ENCODE results near the gene ZXDC.

Gene ZXDC

GRCh38 chr3:126517986-126518778, 42.5 kb upstream of the ZXDC start:
- ATAC-seq (ENCODE audit: low read depth): no peak
- H3K9me3 ChIP-seq (ENCODE audit: severe bottlenecking): no peaks in the 10 kb centered on the region
- no peak for TF ChIP-seq CTCF (IDR thresholded peaks at IDR 0.05; ENCODE audit: poor library complexity, severe bottlenecking)
- no peaks in the 10 kb centered on the region for H3K4me1 ChIP-seq (ENCODE audit: insufficient read depth, poor library complexity, severe bottlenecking)
- peaks cover 9% of the 10 kb centered on the region for H3K27me3 ChIP-seq (ENCODE audit: insufficient read depth, poor library complexity, severe bottlenecking)
- no peak overlapping the region for H3K27ac ChIP-seq (ENCODE audit: poor library complexity, severe bottlenecking)
- DNase-seq (ENCODE audit: low spot score): peak; percentile 52
- H3K36me3 ChIP-seq (ENCODE audit: low read depth): no peaks in the 10 kb centered on the region
- H3K4me3 ChIP-seq (ENCODE audit: severe bottlenecking): no peak overlapping the region

DNA sequence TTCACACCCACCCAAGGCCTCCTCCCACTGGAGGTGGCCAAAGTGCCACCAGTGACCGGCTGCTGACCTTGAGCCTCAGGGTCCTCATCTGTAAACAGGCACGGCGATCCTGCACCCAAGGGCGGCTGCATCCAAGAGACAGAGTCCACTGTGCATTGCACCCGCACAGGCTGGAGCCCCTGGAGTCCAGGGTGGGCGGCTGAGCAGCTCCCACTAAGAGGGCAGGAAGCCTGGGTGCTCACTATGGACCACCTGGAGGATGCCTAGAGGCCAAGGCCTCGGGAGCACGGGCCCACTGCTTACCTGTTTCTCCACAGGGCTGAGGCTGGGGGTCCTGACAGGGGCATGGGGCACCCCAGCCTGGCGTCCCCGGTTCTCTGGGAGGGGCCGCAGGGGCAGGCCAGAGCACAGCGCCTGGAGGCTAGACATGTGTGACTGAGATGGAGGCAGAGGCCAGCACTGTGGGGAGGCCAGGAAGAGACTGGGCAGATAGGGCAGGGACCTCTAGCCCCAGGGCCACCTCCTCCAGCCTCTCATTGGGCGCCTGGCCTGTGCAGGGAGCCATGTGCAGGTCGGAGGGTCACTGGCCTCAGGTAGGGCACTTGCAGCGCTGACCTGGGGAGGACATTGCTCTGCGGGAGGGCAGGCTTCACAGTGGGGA, 41.7 kb upstream of the ZXDC start, which contains the start of gene UROC1:
UROC1 (minus strand) TSS at position 483 of the 661 bp plus-strand sequence; CDS start at position 429, 54 bp downstream.
- H3K27me3 ChIP-seq (ENCODE audit: insufficient read depth, poor library complexity, severe bottlenecking): peaks cover under 1% of the 10 kb centered on the region
- no peaks in the 10 kb centered on the region for H3K9me3 ChIP-seq (ENCODE audit: severe bottlenecking)
- H3K27ac ChIP-seq (ENCODE audit: poor library complexity, severe bottlenecking): no peak within 1 kb of the TSS
- no peaks in the 10 kb centered on the region for H3K36me3 ChIP-seq (ENCODE audit: low read depth)
- no peaks in the 10 kb centered on the region for H3K4me1 ChIP-seq (ENCODE audit: insufficient read depth, poor library complexity, severe bottlenecking)
- DNase-seq (ENCODE audit: low spot score) (peak; percentile 48), ATAC-seq (ENCODE audit: low read depth) (no peak)
- H3K4me3 ChIP-seq (ENCODE audit: severe bottlenecking): no peak within 1 kb of the TSS
- TF ChIP-seq CTCF (IDR thresholded peaks at IDR 0.05; ENCODE audit: poor library complexity, severe bottlenecking): no peak

GRCh38 chr3:126516936-126517290, 41.2 kb upstream of the ZXDC start:
- H3K36me3 ChIP-seq (ENCODE audit: low read depth): no peaks in the 10 kb centered on the region
- H3K4me1 ChIP-seq (ENCODE audit: insufficient read depth, poor library complexity, severe bottlenecking): no peaks in the 10 kb centered on the region
- DNase-seq (ENCODE audit: low spot score): peak; percentile 33
- ATAC-seq (ENCODE audit: low read depth): no peak
- TF ChIP-seq CTCF (IDR thresholded peaks at IDR 0.05; ENCODE audit: poor library complexity, severe bottlenecking): no peak
- H3K4me3 ChIP-seq (ENCODE audit: severe bottlenecking): no peak overlapping the region
- no peak overlapping the region for H3K27ac ChIP-seq (ENCODE audit: poor library complexity, severe bottlenecking)
- H3K27me3 ChIP-seq (ENCODE audit: insufficient read depth, poor library complexity, severe bottlenecking): no peaks in the 10 kb centered on the region
- no peaks in the 10 kb centered on the region for H3K9me3 ChIP-seq (ENCODE audit: severe bottlenecking)

GRCh38 chr3:126516152-126516935, 40.7 kb upstream of the ZXDC start:
- Histone ChIP-seq H3K4me3 (ENCODE audit: severe bottlenecking) (no peak overlapping the region), H3K4me1 (ENCODE audit: insufficient read depth, poor library complexity, severe bottlenecking) (no peaks in the 10 kb centered on the region), H3K27ac (ENCODE audit: poor library complexity, severe bottlenecking) (no peak overlapping the region), H3K27me3 (ENCODE audit: insufficient read depth, poor library complexity, severe bottlenecking) (no peaks in the 10 kb centered on the region), H3K9me3 (ENCODE audit: severe bottlenecking) (no peaks in the 10 kb centered on the region), H3K36me3 (ENCODE audit: low read depth) (no peaks in the 10 kb centered on the region)
- TF ChIP-seq CTCF (IDR thresholded peaks at IDR 0.05; ENCODE audit: poor library complexity, severe bottlenecking): no peak
- no peak for ATAC-seq (ENCODE audit: low read depth)
- DNase-seq (ENCODE audit: low spot score): peak; percentile 23

Measured in RWPE2 (cell line).